ENCODE data around the gene KIF3B. TPM values are rescaled to one million over a fixed set of nuclear protein-coding genes. Genes with fewer than 3 reads are reported as not detected.

KIF3B gene
- total and polyA plus RNA-seq, 2 donors from 2014 or later = 31.6 to 62.2 TPM

DNA sequence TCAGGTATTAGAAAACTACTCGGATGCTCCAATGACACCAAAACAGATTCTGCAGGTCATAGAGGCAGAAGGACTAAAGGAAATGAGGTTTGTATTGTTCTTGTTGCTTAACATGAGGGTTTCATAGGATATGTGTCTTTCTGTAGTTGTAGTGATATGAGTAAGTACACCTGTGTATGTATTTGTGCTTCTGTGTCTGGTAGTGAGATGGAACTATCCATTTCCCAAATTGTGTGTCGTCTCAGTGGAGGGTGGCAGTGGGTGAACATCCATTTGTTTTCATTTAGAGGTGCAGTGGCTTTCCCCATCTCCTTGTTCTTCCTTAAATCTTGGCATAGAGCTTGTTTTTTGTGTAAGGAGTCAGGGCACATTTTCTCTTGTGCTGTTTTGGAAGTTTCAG, 88.9 kb downstream of the KIF3B start:
- TF ChIP-seq, protein P1, sequence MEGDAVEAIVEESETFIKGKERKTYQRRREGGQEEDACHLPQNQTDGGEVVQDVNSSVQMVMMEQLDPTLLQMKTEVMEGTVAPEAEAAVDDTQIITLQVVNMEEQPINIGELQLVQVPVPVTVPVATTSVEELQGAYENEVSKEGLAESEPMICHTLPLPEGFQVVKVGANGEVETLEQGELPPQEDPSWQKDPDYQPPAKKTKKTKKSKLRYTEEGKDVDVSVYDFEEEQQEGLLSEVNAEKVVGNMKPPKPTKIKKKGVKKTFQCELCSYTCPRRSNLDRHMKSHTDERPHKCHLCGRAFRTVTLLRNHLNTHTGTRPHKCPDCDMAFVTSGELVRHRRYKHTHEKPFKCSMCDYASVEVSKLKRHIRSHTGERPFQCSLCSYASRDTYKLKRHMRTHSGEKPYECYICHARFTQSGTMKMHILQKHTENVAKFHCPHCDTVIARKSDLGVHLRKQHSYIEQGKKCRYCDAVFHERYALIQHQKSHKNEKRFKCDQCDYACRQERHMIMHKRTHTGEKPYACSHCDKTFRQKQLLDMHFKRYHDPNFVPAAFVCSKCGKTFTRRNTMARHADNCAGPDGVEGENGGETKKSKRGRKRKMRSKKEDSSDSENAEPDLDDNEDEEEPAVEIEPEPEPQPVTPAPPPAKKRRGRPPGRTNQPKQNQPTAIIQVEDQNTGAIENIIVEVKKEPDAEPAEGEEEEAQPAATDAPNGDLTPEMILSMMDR (IDR thresholded peaks at IDR 0.05; ENCODE audit: borderline replicate concordance, extremely low read depth, insufficient read depth) = no peak
- no peak overlapping the region for H3K27ac ChIP-seq (ENCODE audit: low read depth in 2 of 2, low read length in 2 of 2)
- FAIRE-seq = no peak
- H3K27me3 ChIP-seq (ENCODE audit: control insufficient read depth, insufficient read depth, low read length) = no peaks in the 10 kb centered on the region
- H3K9ac ChIP-seq (ENCODE audit: low read length in 3 of 3) = no peak overlapping the region
- DNase-seq = no peak
- H3K4me3 ChIP-seq (ENCODE audit: low read length in 3 of 3) = no peak overlapping the region
- H3K9me3 ChIP-seq (ENCODE audit: control insufficient read depth in 2 of 3, insufficient read depth in 1 of 3, low read length in 3 of 3) = no peaks in the 10 kb centered on the region
- intact Hi-C loops (cut with DNase I) = no loop called here
- H3K4me1 ChIP-seq (ENCODE audit: control insufficient read depth in 2 of 3, insufficient read depth in 2 of 3, low read depth in 1 of 3, low read length in 3 of 3) = peaks cover 0 to 30% (median 2%) of the 10 kb centered on the region in 3 donors
- peaks cover 3 to 5% (median 3%) of the 10 kb centered on the region in 3 donors for H3K36me3 ChIP-seq (ENCODE audit: control insufficient read depth in 2 of 3, insufficient read depth in 3 of 3, low read length in 3 of 3)

DNA sequence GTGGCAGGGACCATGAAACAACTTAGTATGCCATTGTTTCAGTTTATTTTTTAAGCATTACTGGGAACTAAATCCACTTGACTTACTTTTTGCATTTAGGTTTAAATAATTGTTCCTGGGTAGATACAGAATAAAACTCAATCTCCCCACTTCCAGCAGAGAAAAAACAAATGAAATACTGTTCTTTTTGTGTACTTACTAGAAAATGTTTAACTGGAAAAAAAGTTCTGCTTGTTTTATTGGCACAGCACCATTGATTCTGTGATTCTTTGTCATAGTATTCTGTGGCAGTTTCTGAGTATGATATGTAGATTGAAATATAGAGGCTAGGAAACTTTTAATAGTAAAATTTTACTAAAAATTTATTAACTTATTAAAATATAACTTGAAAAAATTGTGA, 90.9 kb downstream of the KIF3B start:
- Histone ChIP-seq H3K4me3 (ENCODE audit: low read length in 3 of 3) (no peak overlapping the region), H3K9me3 (ENCODE audit: control insufficient read depth in 2 of 3, insufficient read depth in 1 of 3, low read length in 3 of 3) (no peaks in the 10 kb centered on the region), H3K9ac (ENCODE audit: low read length in 3 of 3) (no peak overlapping the region), H3K27ac (ENCODE audit: low read depth in 2 of 2, low read length in 2 of 2) (no peak overlapping the region), H3K27me3 (ENCODE audit: control insufficient read depth, insufficient read depth, low read length) (no peaks in the 10 kb centered on the region), H3K4me1 (ENCODE audit: control insufficient read depth in 2 of 3, insufficient read depth in 2 of 3, low read depth in 1 of 3, low read length in 3 of 3) (peaks cover 0 to 28% (median 2%) of the 10 kb centered on the region in 3 donors), H3K36me3 (ENCODE audit: control insufficient read depth in 2 of 3, insufficient read depth in 3 of 3, low read length in 3 of 3) (peaks cover 3 to 5% (median 3%) of the 10 kb centered on the region in 3 donors)
- FAIRE-seq = peak; percentile 53
- TF ChIP-seq, protein P1 (IDR thresholded peaks at IDR 0.05; ENCODE audit: borderline replicate concordance, extremely low read depth, insufficient read depth) = no peak
- intact Hi-C loops (cut with DNase I) = no loop called here
- no peak for DNase-seq

GRCh38 chr20:32368925-32369324, 91.5 kb downstream of the KIF3B start:
- no peaks in the 10 kb centered on the region for H3K27me3 ChIP-seq (ENCODE audit: control insufficient read depth, insufficient read depth, low read length)
- H3K9me3 ChIP-seq (ENCODE audit: control insufficient read depth in 2 of 3, insufficient read depth in 1 of 3, low read length in 3 of 3) = no peaks in the 10 kb centered on the region
- peaks cover 0 to 23% (median 2%) of the 10 kb centered on the region in 3 donors for H3K4me1 ChIP-seq (ENCODE audit: control insufficient read depth in 2 of 3, insufficient read depth in 2 of 3, low read depth in 1 of 3, low read length in 3 of 3)
- H3K4me3 ChIP-seq (ENCODE audit: low read length in 3 of 3) = no peak overlapping the region
- H3K36me3 ChIP-seq (ENCODE audit: control insufficient read depth in 2 of 3, insufficient read depth in 3 of 3, low read length in 3 of 3) = peaks cover 3 to 5% (median 3%) of the 10 kb centered on the region in 3 donors
- TF ChIP-seq, protein P1 (IDR thresholded peaks at IDR 0.05; ENCODE audit: borderline replicate concordance, extremely low read depth, insufficient read depth) = no peak
- H3K9ac ChIP-seq (ENCODE audit: low read length in 3 of 3) = no peak overlapping the region
- FAIRE-seq = no peak
- intact Hi-C loops (cut with DNase I) = no loop called here
- DNase-seq = peak in 1 of 5 donors; percentile 44
- no peak overlapping the region for H3K27ac ChIP-seq (ENCODE audit: low read depth in 2 of 2, low read length in 2 of 2)

DNA sequence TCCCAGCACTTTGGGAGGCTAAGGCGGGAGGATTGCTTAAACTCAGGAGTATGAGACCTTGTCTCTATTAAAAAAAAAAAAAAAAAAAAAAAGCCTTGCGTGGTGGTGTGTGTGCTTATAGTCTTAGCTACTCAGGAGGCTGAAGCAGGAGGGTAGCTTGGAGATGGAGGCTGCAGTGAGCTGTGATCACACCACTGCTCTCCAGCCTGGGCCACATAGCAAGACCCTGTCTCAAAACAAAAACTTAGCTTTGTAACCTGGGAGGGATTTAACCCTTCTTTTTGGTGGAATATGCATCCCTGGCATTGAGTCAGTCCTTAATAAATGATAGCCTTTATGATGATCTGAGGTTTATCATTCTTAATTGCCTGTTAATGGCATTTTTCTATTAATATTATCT, 93.4 kb downstream of the KIF3B start:
- no peak for DNase-seq
- H3K36me3 ChIP-seq (ENCODE audit: control insufficient read depth in 2 of 3, insufficient read depth in 3 of 3, low read length in 3 of 3) = peaks cover 3 to 5% (median 3%) of the 10 kb centered on the region in 3 donors
- peaks cover 0 to 16% (median 2%) of the 10 kb centered on the region in 3 donors for H3K4me1 ChIP-seq (ENCODE audit: control insufficient read depth in 2 of 3, insufficient read depth in 2 of 3, low read depth in 1 of 3, low read length in 3 of 3)
- intact Hi-C loops (cut with DNase I) = no loop called here
- FAIRE-seq = no peak
- H3K4me3 ChIP-seq (ENCODE audit: low read length in 3 of 3) = no peak overlapping the region
- H3K9me3 ChIP-seq (ENCODE audit: control insufficient read depth in 2 of 3, insufficient read depth in 1 of 3, low read length in 3 of 3) = no peaks in the 10 kb centered on the region
- no peak overlapping the region for H3K9ac ChIP-seq (ENCODE audit: low read length in 3 of 3)
- no peak overlapping the region for H3K27ac ChIP-seq (ENCODE audit: low read depth in 2 of 2, low read length in 2 of 2)
- H3K27me3 ChIP-seq (ENCODE audit: control insufficient read depth, insufficient read depth, low read length) = no peaks in the 10 kb centered on the region
- TF ChIP-seq, protein P1 (IDR thresholded peaks at IDR 0.05; ENCODE audit: borderline replicate concordance, extremely low read depth, insufficient read depth) = no peak
